Breast epithelium (tissue), 4 donors: ENCODE data around the gene NID2. TPM values are rescaled to one million over a fixed set of nuclear protein-coding genes. Genes with fewer than 3 reads are reported as not detected.

Experiments used
- DNase-seq, 2 donors: peaks; one replicate each; pipeline ENCODE4 v3.0.0-alpha.2; 2019; ENCODE audit warnings: low spot score in 2 of 2
- H3K27ac ChIP-seq, 2 donors: fragments of 200-600 bp; sonication (generic) in 1 of 2; one replicate each; pipeline ENCODE4 v1.5.1; 2016 to 2019; ENCODE audit warnings: mild to moderate bottlenecking in 1 of 2
- H3K27me3 ChIP-seq, 2 donors: fragments of 200-600 bp; sonication (generic) in 1 of 2; one replicate each; pipeline versions ENCODE4 v1.5.1 to v1.6.0; 2017 to 2019; ENCODE audit warnings: control low read depth in 1 of 2, mild to moderate bottlenecking in 1 of 2
- H3K36me3 ChIP-seq: fragments of 200-600 bp; one replicate; pipeline ENCODE4 v1.5.1; 2019
- H3K4me1 ChIP-seq, 2 donors: fragments of 200-600 bp; sonication (generic); one replicate each; pipeline ENCODE4 v1.5.1; 2016 to 2019; ENCODE audit warnings: control low read depth in 1 of 2
- H3K4me3 ChIP-seq, 3 donors: fragments of 200-600 bp; sonication (generic); 1 replicate in 2 of 3; 2 replicates in 1 of 3; pipeline ENCODE4 v1.5.1; 2016 to 2019; ENCODE audit warnings: mild to moderate bottlenecking in 3 of 3, moderate library complexity in 2 of 3
- H3K9me3 ChIP-seq, 2 donors: fragments of 200-600 bp; sonication (generic) in 1 of 2; one replicate each; pipeline ENCODE4 v1.5.1; 2016 to 2019; ENCODE audit warnings: control low read depth in 1 of 2
- CTCF ChIP-seq, 3 donors: fragments of 450-650 bp; IDR thresholded peaks; one replicate each; pipeline ENCODE4 v1.5.1; 2016 to 2017; ENCODE audit warnings: antibody characterized with exemption in 3 of 3, mild to moderate bottlenecking in 3 of 3, moderate library complexity in 3 of 3
- POLR2A ChIP-seq: fragments of 450-650 bp; IDR thresholded peaks from one replicate; pipeline ENCODE4 v1.6.1; 2016; ENCODE audit warnings: antibody characterized with exemption, mild to moderate bottlenecking, moderate library complexity
- POLR2AphosphoS5 ChIP-seq, 3 donors: sonication (generic); formaldehyde crosslinking; IDR thresholded peaks; one replicate each; pipeline ENCODE4 v1.6.1; 2017; ENCODE audit warnings: antibody characterized with exemption in 3 of 3
- intact Hi-C: fragments of 100-400 bp; cut with DNase I; formaldehyde crosslinking; loops from one replicate; pipeline ENCODE4 v1.15.1; 2023; ENCODE audit warnings: low total_unique reads
- total RNA-seq, 3 donors: library from RNA; depleted of rRNA; stranded (reverse); fragments of >200 nt; gene quantifications; one replicate each; pipeline ENCODE4 v1.1.0, GENCODE V29; 2016

Gene NID2
- total RNA-seq, 3 donors from 2014 or later: 10.9 to 30.8 (median 14.2) TPM

GRCh38 chr14:52049721-52050588 lies 18.9 kb downstream of the NID2 start:
- no peak for DNase-seq
- no peak overlapping the region for H3K4me3 ChIP-seq
- no peaks in the 10 kb centered on the region for H3K36me3 ChIP-seq
- no peaks in the 10 kb centered on the region for H3K9me3 ChIP-seq
- peak overlapping the region in 1 of 2 donors; percentile 19 for H3K27ac ChIP-seq
- H3K4me1 ChIP-seq: peaks cover 0 to 6% of the 10 kb centered on the region in 2 donors
- H3K27me3 ChIP-seq: no peaks in the 10 kb centered on the region
- TF ChIP-seq POLR2AphosphoS5 (IDR thresholded peaks at IDR 0.05): no peak
- no peak for TF ChIP-seq POLR2A
- intact Hi-C loops: no loop called here

DNA sequence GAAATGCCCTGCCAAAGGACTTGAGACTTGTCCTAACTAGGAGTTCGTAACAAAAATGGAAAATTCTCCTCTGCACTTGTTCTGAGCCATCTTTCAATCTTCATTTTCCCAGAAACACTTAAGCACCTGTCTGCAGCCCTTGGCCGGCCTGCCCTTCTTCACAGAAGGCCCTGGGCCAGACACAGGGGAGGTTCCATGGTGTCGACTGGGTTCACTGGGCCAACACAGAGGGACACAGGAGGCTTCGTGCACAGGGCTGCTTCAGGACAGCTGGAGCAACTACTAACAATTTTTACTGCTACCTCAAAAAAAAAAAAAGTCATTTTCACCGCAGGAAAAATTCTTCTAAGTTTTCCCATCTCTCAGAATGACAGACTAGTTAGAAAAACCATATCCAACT lies 19.6 kb downstream of the NID2 start:
- TF ChIP-seq CTCF (IDR thresholded peaks at IDR 0.05) (no peak), POLR2A (no peak)
- Histone ChIP-seq H3K27ac (no peak overlapping the region), H3K36me3 (no peaks in the 10 kb centered on the region), H3K9me3 (no peaks in the 10 kb centered on the region), H3K4me3 (no peak overlapping the region), H3K4me1 (peaks cover 0 to 6% of the 10 kb centered on the region in 2 donors), H3K27me3 (no peaks in the 10 kb centered on the region)
- intact Hi-C loops: no loop called here
- no peak for DNase-seq

GRCh38 chr14:52048641-52049204 lies 20.1 kb downstream of the NID2 start:
- Histone ChIP-seq H3K27me3 (no peaks in the 10 kb centered on the region), H3K4me1 (peaks cover 0 to 6% of the 10 kb centered on the region in 2 donors), H3K4me3 (no peak overlapping the region), H3K9me3 (no peaks in the 10 kb centered on the region), H3K27ac (peak overlapping the region in 1 of 2 donors; percentile 23), H3K36me3 (no peaks in the 10 kb centered on the region)
- DNase-seq: no peak
- TF ChIP-seq POLR2A: no peak
- TF ChIP-seq CTCF (IDR thresholded peaks at IDR 0.05): no peak
- TF ChIP-seq POLR2AphosphoS5 (IDR thresholded peaks at IDR 0.05): no peak
- intact Hi-C loops: no loop called here

DNA sequence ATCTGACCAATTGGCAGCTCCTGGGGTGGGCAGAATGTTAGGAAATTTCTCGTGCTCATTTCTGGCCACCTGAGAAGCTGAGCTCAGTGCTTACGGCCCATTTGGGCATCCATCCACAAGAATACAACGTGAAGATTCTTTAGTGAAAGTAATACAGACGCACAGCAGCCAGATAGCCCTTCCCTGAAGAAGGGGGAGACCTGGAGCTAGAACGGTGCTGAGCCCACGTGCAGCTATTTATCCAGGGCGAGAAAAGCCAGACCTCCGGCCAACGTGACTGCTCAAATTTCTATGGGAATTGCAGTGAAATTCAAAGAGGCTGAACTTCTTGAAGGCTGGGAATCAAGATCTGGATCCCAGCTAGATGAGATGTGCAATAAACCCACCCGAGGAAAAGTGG lies 20.7 kb downstream of the NID2 start:
- H3K4me3 ChIP-seq: no peak overlapping the region
- intact Hi-C loops: no loop called here
- H3K36me3 ChIP-seq: no peaks in the 10 kb centered on the region
- H3K9me3 ChIP-seq: no peaks in the 10 kb centered on the region
- TF ChIP-seq POLR2AphosphoS5 (IDR thresholded peaks at IDR 0.05) (no peak), CTCF (IDR thresholded peaks at IDR 0.05) (no peak), POLR2A (no peak)
- no peak for DNase-seq
- H3K27me3 ChIP-seq: no peaks in the 10 kb centered on the region
- peak overlapping the region in 1 of 2 donors; percentile 32 for H3K27ac ChIP-seq
- H3K4me1 ChIP-seq: peaks cover 0 to 6% of the 10 kb centered on the region in 2 donors

GRCh38 chr14:52046376-52046917 lies 22.4 kb downstream of the NID2 start:
- Histone ChIP-seq H3K4me3 (no peak overlapping the region), H3K27ac (no peak overlapping the region), H3K9me3 (no peaks in the 10 kb centered on the region), H3K4me1 (peaks cover 0 to 6% of the 10 kb centered on the region in 2 donors), H3K36me3 (no peaks in the 10 kb centered on the region), H3K27me3 (no peaks in the 10 kb centered on the region)
- no peak for DNase-seq
- intact Hi-C loops: no loop called here
- TF ChIP-seq CTCF (IDR thresholded peaks at IDR 0.05) (no peak), POLR2AphosphoS5 (IDR thresholded peaks at IDR 0.05) (no peak), POLR2A (no peak)
